Keratinocyte (primary cell): ENCODE measurements around the gene DNAH10. TPM values are rescaled to one million over a fixed set of nuclear protein-coding genes. Genes with fewer than 3 reads are reported as not detected.

Experiments used
- DNase-seq: peaks from one replicate; pipeline ENCODE4 v3.0.0-alpha.2; 2011; ENCODE audit warnings: low read depth, missing footprints, low spot score
- FAIRE-seq: peaks from 2 replicates; lab custom pipeline; 2011; peaks lifted over from hg19 to GRCh38; lab: Jason Lieb, UNC
- H2AFZ ChIP-seq: 2 replicates; pipeline ENCODE4 v1.6.0; 2012; ENCODE audit warnings: low read length, control low read depth, inconsistent platforms; ENCODE audit not compliant: control insufficient read depth
- H3K27ac ChIP-seq: 2 replicates; pipeline ENCODE4 v1.5.1; 2011; ENCODE audit warnings: low read length; ENCODE audit not compliant: control insufficient read depth, insufficient read depth
- H3K27me3 ChIP-seq: 3 replicates; pipeline ENCODE4 v1.6.0; 2011; ENCODE audit warnings: low read length; ENCODE audit not compliant: control insufficient read depth, insufficient read depth; ENCODE audit errors: extremely low read depth
- H3K36me3 ChIP-seq, 2 experiments: 2 replicates in 1 of 2; 3 replicates in 1 of 2; pipeline ENCODE4 v1.5.1; 2011; ENCODE audit warnings: low read length in 2 of 2, mild to moderate bottlenecking in 1 of 2; ENCODE audit not compliant: control insufficient read depth in 2 of 2, insufficient read depth in 2 of 2; ENCODE audit errors: extremely low read depth in 1 of 2
- H3K4me1 ChIP-seq: 3 replicates; pipeline ENCODE4 v1.5.1; 2011; ENCODE audit warnings: low read length; ENCODE audit not compliant: control insufficient read depth, insufficient read depth; ENCODE audit errors: extremely low read depth
- H3K4me2 ChIP-seq: 3 replicates; pipeline ENCODE4 v1.6.0; 2011; ENCODE audit warnings: low read depth, low read length; ENCODE audit not compliant: control insufficient read depth, insufficient read depth; ENCODE audit errors: extremely low read depth
- H3K4me3 ChIP-seq, 3 experiments: fragments of 200-600 bp in 1 of 3; sonication (generic) in 1 of 3; 2 replicates in 2 of 3; 3 replicates in 1 of 3; pipeline ENCODE4 v1.5.1; 2011 to 2016; ENCODE audit warnings: low read length in 3 of 3, mild to moderate bottlenecking in 3 of 3, control low read depth in 2 of 3, inconsistent platforms in 1 of 3, low read depth in 1 of 3, mixed read lengths in 1 of 3, mixed run types in 1 of 3, moderate library complexity in 1 of 3; ENCODE audit not compliant: control insufficient read depth in 2 of 3, insufficient read depth in 2 of 3; ENCODE audit errors: extremely low read depth in 1 of 3
- H3K79me2 ChIP-seq: 2 replicates; pipeline ENCODE4 v1.6.0; 2012; ENCODE audit warnings: low read length; ENCODE audit not compliant: control insufficient read depth, insufficient read depth
- H3K9ac ChIP-seq: 3 replicates; pipeline ENCODE4 v1.6.0; 2011; ENCODE audit warnings: low read length; ENCODE audit not compliant: control insufficient read depth, insufficient read depth; ENCODE audit errors: extremely low read depth
- H3K9me1 ChIP-seq: 3 replicates; pipeline ENCODE4 v1.6.0; 2011; ENCODE audit warnings: low read length; ENCODE audit not compliant: control insufficient read depth, insufficient read depth; ENCODE audit errors: extremely low read depth
- H3K9me3 ChIP-seq: 2 replicates; pipeline ENCODE4 v1.5.1; 2012; ENCODE audit warnings: low read depth, low read length; ENCODE audit not compliant: control insufficient read depth
- H4K20me1 ChIP-seq: 3 replicates; pipeline ENCODE4 v1.6.0; 2011; ENCODE audit warnings: low read length; ENCODE audit not compliant: control insufficient read depth, insufficient read depth; ENCODE audit errors: extremely low read depth
- EZH2 ChIP-seq: IDR thresholded peaks from one replicate; pipeline ENCODE4 v1.6.1; 2012; ENCODE audit warnings: inconsistent platforms, mild to moderate bottlenecking, low read length, moderate library complexity
- dilution Hi-C: fragments of 300-500 bp; cut with MboI; formaldehyde crosslinking; loops from one replicate; pipeline ENCODE4 v1.7.0; 2020; ENCODE audit warnings: low sequenced_read_pairs; ENCODE audit not compliant: extremely low pct_ligation_motif_present
- polyA plus RNA-seq, 5 experiments: library from polyadenylated mRNA; depleted of rRNA in 3 of 5; stranded (reverse) in 3 of 5; stranded (forward) in 1 of 5; unstranded in 1 of 5; fragments of >200 nt; gene quantifications; 1 replicate in 1 of 5; 2 replicates in 3 of 5; 3 replicates in 1 of 5; pipeline versions ENCODE4 v1.2.1 to v1.2.3, GENCODE V29; 2011 to 2012; ENCODE audit warnings: missing spikeins in 2 of 5, low read depth in 1 of 5, low replicate concordance in 1 of 5
- TF ChIP-seq, protein P1 (sequence below), 3 experiments: IDR thresholded peaks in 1 of 3; conservative IDR thresholded peaks in 1 of 3; optimal IDR thresholded peaks in 1 of 3; 2 replicates in 2 of 3; 3 replicates in 1 of 3; pipeline versions ENCODE3 to v1.5.1; 2011; ENCODE audit warnings: low read length in 3 of 3, mild to moderate bottlenecking in 3 of 3, moderate library complexity in 2 of 3, control low read depth in 1 of 3, inconsistent platforms in 1 of 3; ENCODE audit not compliant: insufficient read depth in 2 of 3; ENCODE audit errors: extremely low read depth in 1 of 3

The DNAH10 gene
- polyA plus RNA-seq, 1 donor (not counting 4 experiments of a cell fraction or from before 2014, with no cell fraction given) = 0.08 TPM

DNA sequence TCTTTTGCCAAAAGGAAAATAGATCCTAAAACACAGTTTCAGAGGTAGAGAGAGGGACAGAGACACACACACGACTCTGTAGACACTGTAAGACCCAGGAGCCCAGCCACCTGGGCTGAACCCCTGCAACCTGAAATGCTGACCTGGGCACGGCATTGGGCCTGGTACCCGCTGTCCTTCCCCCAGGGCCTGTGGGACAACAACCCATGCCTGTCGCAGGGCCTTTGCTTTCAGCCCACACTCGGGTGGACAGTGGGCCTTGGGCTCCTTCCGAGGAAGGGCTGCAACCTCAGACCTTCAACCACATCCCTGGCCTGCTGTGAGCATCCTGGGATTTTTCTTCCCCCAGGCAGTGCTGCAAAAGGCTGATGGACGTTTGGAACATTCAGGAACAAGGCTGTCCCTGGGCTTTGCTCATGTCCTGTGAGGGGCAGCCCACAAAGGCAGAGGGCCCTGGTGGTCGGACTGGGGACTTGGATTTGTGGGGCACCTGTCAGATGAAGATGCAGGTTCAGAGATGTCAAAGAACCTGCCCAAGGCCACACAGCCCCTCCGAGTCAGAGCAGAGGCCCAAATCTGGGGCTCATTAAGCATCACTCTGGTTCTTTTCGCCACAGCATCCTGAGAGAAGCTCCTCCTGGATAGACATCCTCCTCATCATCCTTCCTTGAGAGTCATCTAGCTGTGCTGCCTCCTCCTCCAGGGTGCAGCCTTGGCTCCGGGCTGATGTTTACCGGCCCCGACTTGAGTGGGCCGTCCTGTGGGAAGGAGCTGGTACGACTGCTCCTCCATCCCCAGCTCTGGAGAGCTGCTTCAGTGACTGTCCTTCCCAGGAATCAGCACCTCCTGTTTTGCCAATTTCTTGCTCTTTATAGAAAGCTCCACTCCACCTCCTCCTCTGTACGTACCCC is 177.9 kb downstream of the DNAH10 start:
- no peak overlapping the region for H3K27ac ChIP-seq
- FAIRE-seq = no peak
- no peak for DNase-seq
- no peaks in the 10 kb centered on the region for H3K79me2 ChIP-seq
- no peaks in the 10 kb centered on the region for H4K20me1 ChIP-seq
- no peak overlapping the region for H2AFZ ChIP-seq
- no peak overlapping the region for H3K9ac ChIP-seq
- no peak overlapping the region for H3K4me3 ChIP-seq
- no peak overlapping the region for H3K4me2 ChIP-seq
- dilution Hi-C loops = no loop called here
- peaks cover 0 to 14% of the 10 kb centered on the region in 2 experiments for H3K36me3 ChIP-seq
- TF ChIP-seq EZH2 = no peak
- TF ChIP-seq, protein P1, sequence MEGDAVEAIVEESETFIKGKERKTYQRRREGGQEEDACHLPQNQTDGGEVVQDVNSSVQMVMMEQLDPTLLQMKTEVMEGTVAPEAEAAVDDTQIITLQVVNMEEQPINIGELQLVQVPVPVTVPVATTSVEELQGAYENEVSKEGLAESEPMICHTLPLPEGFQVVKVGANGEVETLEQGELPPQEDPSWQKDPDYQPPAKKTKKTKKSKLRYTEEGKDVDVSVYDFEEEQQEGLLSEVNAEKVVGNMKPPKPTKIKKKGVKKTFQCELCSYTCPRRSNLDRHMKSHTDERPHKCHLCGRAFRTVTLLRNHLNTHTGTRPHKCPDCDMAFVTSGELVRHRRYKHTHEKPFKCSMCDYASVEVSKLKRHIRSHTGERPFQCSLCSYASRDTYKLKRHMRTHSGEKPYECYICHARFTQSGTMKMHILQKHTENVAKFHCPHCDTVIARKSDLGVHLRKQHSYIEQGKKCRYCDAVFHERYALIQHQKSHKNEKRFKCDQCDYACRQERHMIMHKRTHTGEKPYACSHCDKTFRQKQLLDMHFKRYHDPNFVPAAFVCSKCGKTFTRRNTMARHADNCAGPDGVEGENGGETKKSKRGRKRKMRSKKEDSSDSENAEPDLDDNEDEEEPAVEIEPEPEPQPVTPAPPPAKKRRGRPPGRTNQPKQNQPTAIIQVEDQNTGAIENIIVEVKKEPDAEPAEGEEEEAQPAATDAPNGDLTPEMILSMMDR (optimal IDR thresholded peaks at IDR 0.05 in 1 of 3, IDR thresholded peaks at IDR 0.05 in 1 of 3, conservative IDR thresholded peaks at IDR 0.05 in 1 of 3; ENCODE audit: extremely low read depth in 1 of 3, insufficient read depth in 2 of 3, low read length in 3 of 3) = no peak
- H3K9me3 ChIP-seq = no peaks in the 10 kb centered on the region
- H3K27me3 ChIP-seq = no peaks in the 10 kb centered on the region
- H3K9me1 ChIP-seq = no peaks in the 10 kb centered on the region
- no peaks in the 10 kb centered on the region for H3K4me1 ChIP-seq

DNA sequence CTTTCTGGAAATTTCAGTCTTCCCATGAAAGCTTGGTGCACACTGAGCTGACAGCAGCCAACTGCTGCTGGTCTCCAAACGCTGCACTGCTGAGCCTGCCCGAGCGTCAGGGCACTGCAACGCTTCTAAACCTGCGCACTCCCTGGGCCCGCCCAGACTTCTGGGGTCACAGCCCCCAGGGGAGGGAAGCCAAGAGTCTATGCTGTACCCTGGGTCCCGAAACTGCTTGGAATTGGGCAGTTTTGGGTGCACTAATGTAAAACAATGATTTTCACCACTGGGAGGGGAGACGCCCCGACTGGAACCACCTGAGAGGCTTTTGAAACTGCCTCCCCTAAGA is 178.5 kb downstream of the DNAH10 start:
- H3K4me3 ChIP-seq = no peak overlapping the region

More for the DNA sequence above, 178.5 kb downstream of the DNAH10 start:
- Histone ChIP-seq H3K4me2 (no peak overlapping the region), H3K9ac (no peak overlapping the region), H3K27me3 (no peaks in the 10 kb centered on the region), H3K9me1 (no peaks in the 10 kb centered on the region), H3K27ac (no peak overlapping the region), H3K36me3 (peaks cover 0 to 17% of the 10 kb centered on the region in 2 experiments), H2AFZ (no peak overlapping the region), H3K4me1 (no peaks in the 10 kb centered on the region), H3K79me2 (no peaks in the 10 kb centered on the region), H3K9me3 (no peaks in the 10 kb centered on the region), H4K20me1 (no peaks in the 10 kb centered on the region)
- DNase-seq (no peak), FAIRE-seq (no peak)
- dilution Hi-C loops = no loop called here
- TF ChIP-seq, protein P1 (optimal IDR thresholded peaks at IDR 0.05 in 1 of 3, IDR thresholded peaks at IDR 0.05 in 1 of 3, conservative IDR thresholded peaks at IDR 0.05 in 1 of 3; ENCODE audit: extremely low read depth in 1 of 3, insufficient read depth in 2 of 3, low read length in 3 of 3) = no peak
- no peak for TF ChIP-seq EZH2
